ENCODE measurements around the gene ATG9B. TPM values are rescaled to one million over a fixed set of nuclear protein-coding genes. Genes with fewer than 3 reads are reported as not detected.

Gene ATG9B
- polyA plus RNA-seq, 1 of the 3 experiments (the other 2 are of a cell fraction): 0.67 TPM

DNA sequence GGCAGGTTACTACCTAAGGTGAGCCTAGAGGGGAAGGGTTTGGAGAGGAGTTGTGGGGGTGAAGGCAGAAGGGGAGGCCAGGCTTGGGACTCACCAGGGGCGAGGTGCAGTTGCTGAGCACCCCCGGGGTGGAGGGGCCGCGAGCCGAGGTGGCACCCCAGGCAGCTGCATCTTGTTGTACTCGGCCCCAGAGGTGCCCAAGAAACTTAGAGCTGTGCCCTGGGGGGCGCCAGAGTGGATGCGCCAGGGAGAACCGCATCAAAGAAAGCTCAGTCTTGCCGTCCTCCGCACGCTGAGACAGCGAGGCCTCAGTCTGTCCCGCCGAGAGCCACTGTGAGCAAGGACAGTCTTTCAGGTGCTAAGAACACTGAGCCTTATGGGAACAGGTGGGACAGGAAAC is 7.4 kb downstream of the ATG9B start:
- Histone ChIP-seq H3K4me3 (ENCODE audit: low read depth in 2 of 2, low read length in 1 of 2) (no peak overlapping the region), H3K27me3 (ENCODE audit: insufficient read depth) (peaks cover 15% of the 10 kb centered on the region; the same call in 1 of the 2 replicates), H3F3A (replicated peaks; ENCODE audit: insufficient read depth) (no peaks in the 10 kb centered on the region), H4K20me1 (ENCODE audit: insufficient read depth) (no peaks in the 10 kb centered on the region), H3K79me2 (ENCODE audit: insufficient read depth) (no peaks in the 10 kb centered on the region), H3K9me2 (no peaks in the 10 kb centered on the region), H3K4me2 (no peak overlapping the region), H3K9me3 (no peaks in the 10 kb centered on the region), H2AFZ (ENCODE audit: low read depth) (no peak overlapping the region), H3K36me3 (replicated peaks in 1 of 2; ENCODE audit: control insufficient read depth in 1 of 2, insufficient read depth in 2 of 2, low read length in 1 of 2) (no peaks in the 10 kb centered on the region), H3K27ac (ENCODE audit: low read depth in 2 of 2, low read length in 1 of 2) (no peak overlapping the region), H3K4me1 (ENCODE audit: control insufficient read depth in 1 of 2, insufficient read depth in 2 of 2, low read depth in 1 of 2, low read length in 1 of 2) (peaks cover 0 to 31% of the 10 kb centered on the region in 2 experiments; a peak in 1 of 4 replicates), H3K9ac (no peak overlapping the region)
- POLR2A ChIA-PET: interaction anchor here (1.1 kb wide), 1 partner anchor 11 kb away, joined by 3 read pairs; the partner anchor contains the start of gene ABCB8
- 95% methylated on average over 15 of the region's 15 CpGs for WGBS (ENCODE audit: low lambda C conversion rate)
- DNase-seq: no peak
- TF ChIP-seq FOXJ3 (CRISPR knock-in tag; IDR thresholded peaks at IDR 0.05): no peak
- no peak for TF ChIP-seq EZH2phosphoT487 (IDR thresholded peaks at IDR 0.05; ENCODE audit: borderline replicate concordance, low read depth)
- TF ChIP-seq, protein P1, sequence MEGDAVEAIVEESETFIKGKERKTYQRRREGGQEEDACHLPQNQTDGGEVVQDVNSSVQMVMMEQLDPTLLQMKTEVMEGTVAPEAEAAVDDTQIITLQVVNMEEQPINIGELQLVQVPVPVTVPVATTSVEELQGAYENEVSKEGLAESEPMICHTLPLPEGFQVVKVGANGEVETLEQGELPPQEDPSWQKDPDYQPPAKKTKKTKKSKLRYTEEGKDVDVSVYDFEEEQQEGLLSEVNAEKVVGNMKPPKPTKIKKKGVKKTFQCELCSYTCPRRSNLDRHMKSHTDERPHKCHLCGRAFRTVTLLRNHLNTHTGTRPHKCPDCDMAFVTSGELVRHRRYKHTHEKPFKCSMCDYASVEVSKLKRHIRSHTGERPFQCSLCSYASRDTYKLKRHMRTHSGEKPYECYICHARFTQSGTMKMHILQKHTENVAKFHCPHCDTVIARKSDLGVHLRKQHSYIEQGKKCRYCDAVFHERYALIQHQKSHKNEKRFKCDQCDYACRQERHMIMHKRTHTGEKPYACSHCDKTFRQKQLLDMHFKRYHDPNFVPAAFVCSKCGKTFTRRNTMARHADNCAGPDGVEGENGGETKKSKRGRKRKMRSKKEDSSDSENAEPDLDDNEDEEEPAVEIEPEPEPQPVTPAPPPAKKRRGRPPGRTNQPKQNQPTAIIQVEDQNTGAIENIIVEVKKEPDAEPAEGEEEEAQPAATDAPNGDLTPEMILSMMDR (IDR thresholded peaks at IDR 0.05): no peak; the same call in 1 of the 2 replicates
- TF ChIP-seq RXRA (IDR thresholded peaks at IDR 0.05; ENCODE audit: borderline replicate concordance, low read depth): no peak
- no peak for TF ChIP-seq TCF12 (IDR thresholded peaks at IDR 0.05)
- no peak for TF ChIP-seq JUND (IDR thresholded peaks at IDR 0.05)
- TF ChIP-seq MAX (IDR thresholded peaks at IDR 0.05; ENCODE audit: low read depth): no peak
- no peak for TF ChIP-seq GABPA (IDR thresholded peaks at IDR 0.05; ENCODE audit: low read depth)
- no peak for TF ChIP-seq ZBTB33 (IDR thresholded peaks at IDR 0.05; ENCODE audit: borderline replicate concordance, low read depth)
- no peak for TF ChIP-seq SMC3 (IDR thresholded peaks at IDR 0.05; ENCODE audit: low read depth, low read length)
- CTCF ChIA-PET: interaction anchor here (0.6 to 8.3 kb wide), 25 partner anchors 11 to 599 kb away, joined by 3 to 107 read pairs (median 16); partner anchors contain the start of genes ABCB8, AGAP3, NOS3 and TMUB1

GRCh38 chr7:151016505-151016904 is 7.8 kb downstream of the ATG9B start:
- DNase-seq: no peak
- H3K27ac ChIP-seq (ENCODE audit: low read depth in 2 of 2, low read length in 1 of 2): no peak overlapping the region
- H3K4me2 ChIP-seq: no peak overlapping the region
- TF ChIP-seq, protein P1 (IDR thresholded peaks at IDR 0.05): no peak
- TF ChIP-seq MEF2A (IDR thresholded peaks at IDR 0.05; ENCODE audit: borderline replicate concordance, low read depth) (no peak), GATA2 (CRISPR knock-in tag; IDR thresholded peaks at IDR 0.05) (no peak), JUND (IDR thresholded peaks at IDR 0.05) (no peak), ELF1 (IDR thresholded peaks at IDR 0.05) (no peak)
- no peaks in the 10 kb centered on the region for H3F3A ChIP-seq (replicated peaks; ENCODE audit: insufficient read depth)
- H3K9ac ChIP-seq: no peak overlapping the region
- H3K4me1 ChIP-seq (ENCODE audit: control insufficient read depth in 1 of 2, insufficient read depth in 2 of 2, low read depth in 1 of 2, low read length in 1 of 2): peaks cover 0 to 31% of the 10 kb centered on the region in 2 experiments; a peak in 1 of 4 replicates
- no peak overlapping the region for H3K4me3 ChIP-seq (ENCODE audit: low read depth in 2 of 2, low read length in 1 of 2)
- no peaks in the 10 kb centered on the region for H3K79me2 ChIP-seq (ENCODE audit: insufficient read depth)
- H2AFZ ChIP-seq (ENCODE audit: low read depth): no peak overlapping the region
- no peaks in the 10 kb centered on the region for H3K9me2 ChIP-seq
- 78% methylated on average over 8 of the region's 8 CpGs for WGBS (ENCODE audit: low lambda C conversion rate)
- H3K36me3 ChIP-seq (replicated peaks in 1 of 2; ENCODE audit: control insufficient read depth in 1 of 2, insufficient read depth in 2 of 2, low read length in 1 of 2): no peaks in the 10 kb centered on the region
- POLR2A ChIA-PET: no interaction called here
- H4K20me1 ChIP-seq (ENCODE audit: insufficient read depth): no peaks in the 10 kb centered on the region
- H3K9me3 ChIP-seq: no peaks in the 10 kb centered on the region
- H3K27me3 ChIP-seq (ENCODE audit: insufficient read depth): peaks cover 10% of the 10 kb centered on the region; the same call in 1 of the 2 replicates
- CTCF ChIA-PET: interaction anchor here (1.2 to 8.3 kb wide), 13 partner anchors 11 to 239 kb away, joined by 3 to 107 read pairs (median 24); partner anchors contain the start of genes ABCB8 and NOS3
